ENCODE measurements around the gene OR13D1. TPM values are rescaled to one million over a fixed set of nuclear protein-coding genes. Genes with fewer than 3 reads are reported as not detected.

The OR13D1 gene
- total and polyA plus RNA-seq, 4 donors: not detected

GRCh38 chr9:104738452-104738851 is 44.1 kb downstream of the OR13D1 start:
- Histone ChIP-seq H3K27ac (ENCODE audit: low read depth in 1 of 2, low read length in 2 of 2) (no peak overlapping the region), H3K27me3 (ENCODE audit: control insufficient read depth in 1 of 2, insufficient read depth in 2 of 2, low read length in 1 of 2) (no peaks in the 10 kb centered on the region), H3K36me3 (ENCODE audit: control insufficient read depth in 1 of 2, insufficient read depth in 2 of 2, low read length in 1 of 2) (no peaks in the 10 kb centered on the region), H3K4me3 (ENCODE audit: low read length in 2 of 2) (no peak overlapping the region), H3K4me1 (ENCODE audit: control insufficient read depth in 1 of 2, insufficient read depth in 2 of 2, low read length in 2 of 2) (no peaks in the 10 kb centered on the region), H3K9me3 (ENCODE audit: control insufficient read depth, low read length) (no peaks in the 10 kb centered on the region)
- DNase-seq (no peak), ATAC-seq (ENCODE audit: low FRiP score) (no peak)
- WGBS, 2 donors: 72 to 73% methylated on average over 3 of the region's 3 CpGs
- intact Hi-C loops (cut with DNase I): loop anchor here in 1 of 2 donors (10.0 kb wide), 1 partner anchor 714 kb away; no protein-coding TSS in a partner anchor

- H3K27me3 ChIP-seq (ENCODE audit: control insufficient read depth in 1 of 2, insufficient read depth in 2 of 2, low read length in 1 of 2): no peaks in the 10 kb centered on the region
- 27% methylated on average over 1 of the region's 1 CpG for WGBS, 2 donors
Measured at GRCh38 chr9:104740621-104741020, 46.3 kb downstream of the OR13D1 start.

GRCh38 chr9:104743376-104743985 is 49.2 kb downstream of the OR13D1 start:
- Histone ChIP-seq H3K4me3 (ENCODE audit: low read length in 2 of 2) (no peak overlapping the region), H3K4me1 (ENCODE audit: control insufficient read depth in 1 of 2, insufficient read depth in 2 of 2, low read length in 2 of 2) (no peaks in the 10 kb centered on the region), H3K27ac (ENCODE audit: low read depth in 1 of 2, low read length in 2 of 2) (no peak overlapping the region), H3K9me3 (ENCODE audit: control insufficient read depth, low read length) (no peaks in the 10 kb centered on the region), H3K27me3 (ENCODE audit: control insufficient read depth in 1 of 2, insufficient read depth in 2 of 2, low read length in 1 of 2) (no peaks in the 10 kb centered on the region), H3K36me3 (ENCODE audit: control insufficient read depth in 1 of 2, insufficient read depth in 2 of 2, low read length in 1 of 2) (no peaks in the 10 kb centered on the region)
- no peak for DNase-seq
- WGBS, 2 donors: 18 to 24% methylated on average over 7 of the region's 7 CpGs
- ATAC-seq (ENCODE audit: low FRiP score): no peak
- intact Hi-C loops (cut with DNase I): loop anchor here in 1 of 2 donors (10.0 kb wide), 1 partner anchor 359 kb away; no protein-coding TSS in a partner anchor

More at GRCh38 chr9:104740621-104741020, 46.3 kb downstream of the OR13D1 start:
- no peaks in the 10 kb centered on the region for H3K36me3 ChIP-seq (ENCODE audit: control insufficient read depth in 1 of 2, insufficient read depth in 2 of 2, low read length in 1 of 2)
- no peaks in the 10 kb centered on the region for H3K4me1 ChIP-seq (ENCODE audit: control insufficient read depth in 1 of 2, insufficient read depth in 2 of 2, low read length in 2 of 2)
- no peak overlapping the region for H3K4me3 ChIP-seq (ENCODE audit: low read length in 2 of 2)
- DNase-seq (no peak), ATAC-seq (ENCODE audit: low FRiP score) (no peak)
- H3K27ac ChIP-seq (ENCODE audit: low read depth in 1 of 2, low read length in 2 of 2): no peak overlapping the region
- intact Hi-C loops (cut with DNase I): loop anchor here in 1 of 2 donors (10.0 kb wide), 1 partner anchor 356 kb away; no protein-coding TSS in a partner anchor
- H3K9me3 ChIP-seq (ENCODE audit: control insufficient read depth, low read length): no peaks in the 10 kb centered on the region

Other genes starting within 250 kb of the OR13D1 start
- gene OR13F1, start 190.3 kb upstream of the OR13D1 start, total RNA-seq: not detected
- gene OR13F1, start 190.3 kb upstream of the OR13D1 start, polyA plus RNA-seq: not detected
- not detected for gene OR13C4, start 167.3 kb upstream of the OR13D1 start, total RNA-seq
- not detected for gene OR13C4, start 167.3 kb upstream of the OR13D1 start, polyA plus RNA-seq
- not detected for gene OR13C3, start 157.7 kb upstream of the OR13D1 start, total RNA-seq
- gene OR13C3, start 157.7 kb upstream of the OR13D1 start, polyA plus RNA-seq: not detected
- not detected for gene OR13C8, start 125.3 kb upstream of the OR13D1 start, total RNA-seq
- gene OR13C8, start 125.3 kb upstream of the OR13D1 start, polyA plus RNA-seq: not detected
- not detected for gene OR13C5, start 95.1 kb upstream of the OR13D1 start, total RNA-seq
- gene OR13C5, start 95.1 kb upstream of the OR13D1 start, polyA plus RNA-seq: not detected
- not detected for gene OR13C2, start 88.9 kb upstream of the OR13D1 start, total RNA-seq
- not detected for gene OR13C2, start 88.9 kb upstream of the OR13D1 start, polyA plus RNA-seq
- gene OR13C9, start 76.3 kb upstream of the OR13D1 start, total RNA-seq: not detected
- not detected for gene OR13C9, start 76.3 kb upstream of the OR13D1 start, polyA plus RNA-seq
- 10 to 100 TPM; 24.2 to 28.7 TPM for gene NIPSNAP3A, start 53.2 kb downstream of the OR13D1 start, total RNA-seq
- 10 to 100 TPM; 31.6 to 34.8 TPM for gene NIPSNAP3A, start 53.2 kb downstream of the OR13D1 start, polyA plus RNA-seq
- gene NIPSNAP3B, start 69.6 kb downstream of the OR13D1 start, total RNA-seq: 10 to 100 TPM in 1 of 2 donors, 1 to 10 TPM in 1; 7.8 to 12.6 TPM
- 1 to 10 TPM; 1.4 to 8.9 TPM for gene NIPSNAP3B, start 69.6 kb downstream of the OR13D1 start, polyA plus RNA-seq
- 10 to 100 TPM; 26.3 to 44.7 TPM for gene ABCA1, start 233.6 kb downstream of the OR13D1 start, total RNA-seq
- 10 to 100 TPM in 1 of 2 donors, 1 to 10 TPM in 1; 5.4 to 13.2 TPM for gene ABCA1, start 233.6 kb downstream of the OR13D1 start, polyA plus RNA-seq